ENCODE data around the gene SPATA13. TPM values are rescaled to one million over a fixed set of nuclear protein-coding genes. Genes with fewer than 3 reads are reported as not detected.

Gene SPATA13
- total RNA-seq, 1 donor from 2014 or later: 30.6 TPM

- FAIRE-seq (no peak), DNase-seq (ENCODE audit: low spot score in 2 of 2) (no peak)
These were observed 21.6 kb upstream of the SPATA13 start for GRCh38 chr13:24138911-24139310.

GRCh38 chr13:24141333-24141910 lies 19.1 kb upstream of the SPATA13 start:
- DNase-seq (ENCODE audit: low spot score in 2 of 2) (no peak), FAIRE-seq (no peak)

- no peak for FAIRE-seq
- no peak for DNase-seq (ENCODE audit: low spot score in 2 of 2)
These were observed 18.1 kb upstream of the SPATA13 start for GRCh38 chr13:24142453-24142852.

GRCh38 chr13:24142886-24143285 lies 17.6 kb upstream of the SPATA13 start:
- DNase-seq (ENCODE audit: low spot score in 2 of 2) (no peak), FAIRE-seq (no peak)

- DNase-seq (ENCODE audit: low spot score in 2 of 2) (no peak), FAIRE-seq (no peak)
These were observed 15.3 kb upstream of the SPATA13 start for GRCh38 chr13:24145240-24145639.

- DNase-seq (ENCODE audit: low spot score in 2 of 2): no peak
- FAIRE-seq: no peak
These were observed 14.8 kb upstream of the SPATA13 start for GRCh38 chr13:24145674-24146073.

GRCh38 chr13:24146961-24147569 lies 13.5 kb upstream of the SPATA13 start:
- no peak for FAIRE-seq

GRCh38 chr13:24147570-24147963 lies 13.0 kb upstream of the SPATA13 start:
- FAIRE-seq (no peak), DNase-seq (ENCODE audit: low spot score in 2 of 2) (no peak)

More at GRCh38 chr13:24146961-24147569, 13.5 kb upstream of the SPATA13 start:
- no peak for DNase-seq (ENCODE audit: low spot score in 2 of 2)

- DNase-seq (ENCODE audit: low spot score in 2 of 2) (peak in 1 of 2 donors; percentile 28), FAIRE-seq (no peak)
These were observed 11.9 kb upstream of the SPATA13 start for GRCh38 chr13:24148414-24149235.

- DNase-seq (ENCODE audit: low spot score in 2 of 2) (no peak), FAIRE-seq (no peak)
These were observed 11.1 kb upstream of the SPATA13 start for GRCh38 chr13:24149246-24150032.

- no peak for FAIRE-seq
- DNase-seq (ENCODE audit: low spot score in 2 of 2): no peak
These were observed 9.9 kb upstream of the SPATA13 start for GRCh38 chr13:24150572-24150971.

GRCh38 chr13:24151864-24152263 lies 8.7 kb upstream of the SPATA13 start:
- DNase-seq (ENCODE audit: low spot score in 2 of 2) (no peak), FAIRE-seq (no peak)

GRCh38 chr13:24152292-24153214 lies 8.0 kb upstream of the SPATA13 start:
- FAIRE-seq (no peak), DNase-seq (ENCODE audit: low spot score in 2 of 2) (no peak)

GRCh38 chr13:24153347-24153746 lies 7.2 kb upstream of the SPATA13 start:
- DNase-seq (ENCODE audit: low spot score in 2 of 2) (no peak), FAIRE-seq (no peak)

GRCh38 chr13:24153979-24154701 lies 6.4 kb upstream of the SPATA13 start:
- FAIRE-seq: no peak

GRCh38 chr13:24159357-24159756 lies 1.2 kb upstream of the SPATA13 start:
- FAIRE-seq (peak; percentile 34), DNase-seq (ENCODE audit: low spot score in 2 of 2) (no peak)

More at GRCh38 chr13:24153979-24154701, 6.4 kb upstream of the SPATA13 start:
- DNase-seq (ENCODE audit: low spot score in 2 of 2): no peak

- DNase-seq (ENCODE audit: low spot score in 2 of 2) (peak; percentile 42 to 46), FAIRE-seq (no peak)
These were observed 673 bp downstream of the SPATA13 start for GRCh38 chr13:24161010-24161775.

GRCh38 chr13:24161980-24162525 lies 1.5 kb downstream of the SPATA13 start:
- DNase-seq (ENCODE audit: low spot score in 2 of 2) (no peak), FAIRE-seq (no peak)
